GM12873 (cell line): ENCODE data around the gene GKN1.

Experiments
- TF ChIP-seq, protein P1 (sequence below): IDR thresholded peaks from 2 replicates; pipeline ENCODE4 v1.5.1; 2012; ENCODE audit warnings: low read depth, mild to moderate bottlenecking, moderate library complexity, low read length, control low read depth; ENCODE audit not compliant: insufficient read depth; ENCODE audit errors: missing control alignments

GKN1 gene

DNA sequence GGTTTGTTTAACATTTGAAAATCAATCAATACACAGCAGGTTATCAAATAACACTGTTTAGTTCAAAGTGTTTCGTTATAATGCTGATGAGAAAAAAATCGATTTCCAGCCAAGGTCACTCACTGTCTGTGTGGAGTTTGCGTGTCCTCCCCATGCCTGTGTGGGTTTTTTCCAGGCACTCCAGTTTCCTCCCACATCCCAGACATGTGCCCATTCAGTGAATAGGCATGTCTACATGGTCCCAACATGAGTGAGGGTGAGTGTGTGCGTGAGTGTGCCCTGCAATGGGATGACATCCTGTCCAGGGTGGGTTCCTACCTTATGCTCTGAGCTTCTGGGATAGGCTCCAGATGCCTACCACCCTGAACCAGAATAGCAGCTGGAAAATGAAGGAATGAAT is 13.1 kb upstream of the GKN1 start:
- TF ChIP-seq, protein P1, sequence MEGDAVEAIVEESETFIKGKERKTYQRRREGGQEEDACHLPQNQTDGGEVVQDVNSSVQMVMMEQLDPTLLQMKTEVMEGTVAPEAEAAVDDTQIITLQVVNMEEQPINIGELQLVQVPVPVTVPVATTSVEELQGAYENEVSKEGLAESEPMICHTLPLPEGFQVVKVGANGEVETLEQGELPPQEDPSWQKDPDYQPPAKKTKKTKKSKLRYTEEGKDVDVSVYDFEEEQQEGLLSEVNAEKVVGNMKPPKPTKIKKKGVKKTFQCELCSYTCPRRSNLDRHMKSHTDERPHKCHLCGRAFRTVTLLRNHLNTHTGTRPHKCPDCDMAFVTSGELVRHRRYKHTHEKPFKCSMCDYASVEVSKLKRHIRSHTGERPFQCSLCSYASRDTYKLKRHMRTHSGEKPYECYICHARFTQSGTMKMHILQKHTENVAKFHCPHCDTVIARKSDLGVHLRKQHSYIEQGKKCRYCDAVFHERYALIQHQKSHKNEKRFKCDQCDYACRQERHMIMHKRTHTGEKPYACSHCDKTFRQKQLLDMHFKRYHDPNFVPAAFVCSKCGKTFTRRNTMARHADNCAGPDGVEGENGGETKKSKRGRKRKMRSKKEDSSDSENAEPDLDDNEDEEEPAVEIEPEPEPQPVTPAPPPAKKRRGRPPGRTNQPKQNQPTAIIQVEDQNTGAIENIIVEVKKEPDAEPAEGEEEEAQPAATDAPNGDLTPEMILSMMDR = no peak

- TF ChIP-seq, protein P1 = no peak
Measured at GRCh38 chr2:68964282-68964681, 10.2 kb upstream of the GKN1 start.

- TF ChIP-seq, protein P1 = no peak
Measured at GRCh38 chr2:68968221-68968620, 6.2 kb upstream of the GKN1 start.

DNA sequence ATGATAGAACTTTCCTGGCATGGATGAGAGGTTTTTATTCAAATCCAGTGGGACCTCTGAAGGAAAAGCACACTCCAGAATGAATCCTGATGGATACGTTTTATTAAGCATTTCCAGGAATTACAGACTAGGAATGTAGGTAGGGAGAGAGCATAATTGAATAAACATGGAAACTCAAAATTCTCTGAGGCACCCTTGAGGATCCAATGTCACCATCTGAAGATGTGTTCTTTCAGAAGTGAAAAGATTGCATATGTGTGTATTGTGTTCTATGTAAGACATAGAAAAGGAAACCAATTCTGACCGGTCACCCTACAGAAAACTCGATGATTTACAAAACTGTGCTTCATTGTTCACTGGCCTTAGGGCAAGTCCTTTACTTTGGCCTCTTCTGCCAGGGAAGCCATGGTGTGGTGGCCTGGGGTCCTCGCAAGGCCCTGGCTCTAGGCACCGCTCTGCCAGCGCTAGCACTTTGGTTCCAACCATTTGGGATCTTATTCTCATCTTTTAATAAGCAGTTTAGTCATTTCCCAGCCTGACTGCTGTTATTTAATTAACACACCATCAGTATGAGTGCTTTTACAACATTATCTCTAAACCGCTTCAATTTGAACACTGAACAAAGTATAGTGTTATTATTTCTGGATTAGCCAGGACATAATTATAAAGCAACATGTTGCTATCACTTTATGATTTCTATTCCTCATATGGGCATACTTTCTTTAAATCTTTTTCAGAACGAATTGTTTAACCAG is 4.5 kb upstream of the GKN1 start:
- TF ChIP-seq, protein P1 = no peak

DNA sequence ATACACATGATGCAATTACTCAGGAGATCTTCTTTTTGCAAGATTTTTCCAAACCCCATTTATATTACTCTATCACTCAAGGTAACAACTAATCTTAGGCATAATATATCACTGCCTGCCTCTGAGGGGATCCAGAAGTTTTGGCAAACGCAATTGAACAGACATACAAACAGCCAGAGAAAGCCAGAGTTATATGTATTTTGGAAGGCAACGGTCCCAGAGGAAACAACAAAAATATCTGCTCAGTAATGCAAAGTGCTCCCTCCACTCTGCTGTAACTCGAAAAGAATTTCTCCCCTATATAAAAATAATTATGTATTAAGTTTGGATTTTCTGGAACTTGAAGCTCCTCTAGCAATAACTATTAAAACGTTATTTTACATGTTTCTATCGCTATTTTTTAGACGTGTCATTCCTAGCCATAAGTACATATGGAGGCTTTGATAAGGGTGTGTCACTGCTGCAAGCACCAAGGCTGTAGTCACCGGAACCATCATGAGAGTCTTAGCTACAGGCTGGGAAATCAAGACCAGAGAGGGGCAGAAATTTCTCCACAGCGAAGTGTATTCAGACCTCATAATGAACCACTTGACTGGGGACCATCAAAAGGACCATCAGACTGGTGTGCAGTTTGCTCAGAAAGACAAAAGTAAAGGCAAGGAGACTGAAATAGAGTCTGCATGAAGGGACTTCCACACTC is 3.7 kb upstream of the GKN1 start:
- TF ChIP-seq, protein P1 = no peak

DNA sequence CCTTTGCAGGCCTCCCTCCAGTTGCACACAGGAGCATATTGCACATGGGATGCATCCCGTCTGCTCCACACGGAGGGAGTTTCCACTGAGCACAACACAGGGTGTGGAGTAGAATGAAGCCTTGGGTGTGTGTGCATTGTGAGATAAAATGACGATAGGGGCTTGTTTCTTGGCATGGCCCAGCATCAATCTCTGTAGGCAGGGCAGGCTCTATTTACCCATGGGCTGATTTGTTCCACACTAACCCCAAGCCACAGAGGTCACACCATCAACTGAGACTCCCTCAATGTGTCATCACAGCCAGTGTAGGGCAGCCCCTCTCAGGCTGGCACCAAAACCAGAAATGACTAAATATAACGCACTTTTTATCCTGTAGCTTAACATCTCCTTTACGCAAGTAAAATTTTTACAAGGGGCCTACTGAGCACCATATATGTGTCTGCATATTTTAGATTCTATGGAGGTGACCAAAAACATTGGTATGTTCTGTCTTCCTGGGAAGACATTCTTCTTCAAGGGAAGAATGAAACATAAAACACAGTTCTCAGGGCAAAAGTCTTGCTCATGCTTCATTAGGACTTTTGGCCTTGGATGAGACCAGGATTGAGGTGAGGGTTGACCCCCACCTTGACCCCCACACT is 2.7 kb upstream of the GKN1 start:
- TF ChIP-seq, protein P1 = no peak

DNA sequence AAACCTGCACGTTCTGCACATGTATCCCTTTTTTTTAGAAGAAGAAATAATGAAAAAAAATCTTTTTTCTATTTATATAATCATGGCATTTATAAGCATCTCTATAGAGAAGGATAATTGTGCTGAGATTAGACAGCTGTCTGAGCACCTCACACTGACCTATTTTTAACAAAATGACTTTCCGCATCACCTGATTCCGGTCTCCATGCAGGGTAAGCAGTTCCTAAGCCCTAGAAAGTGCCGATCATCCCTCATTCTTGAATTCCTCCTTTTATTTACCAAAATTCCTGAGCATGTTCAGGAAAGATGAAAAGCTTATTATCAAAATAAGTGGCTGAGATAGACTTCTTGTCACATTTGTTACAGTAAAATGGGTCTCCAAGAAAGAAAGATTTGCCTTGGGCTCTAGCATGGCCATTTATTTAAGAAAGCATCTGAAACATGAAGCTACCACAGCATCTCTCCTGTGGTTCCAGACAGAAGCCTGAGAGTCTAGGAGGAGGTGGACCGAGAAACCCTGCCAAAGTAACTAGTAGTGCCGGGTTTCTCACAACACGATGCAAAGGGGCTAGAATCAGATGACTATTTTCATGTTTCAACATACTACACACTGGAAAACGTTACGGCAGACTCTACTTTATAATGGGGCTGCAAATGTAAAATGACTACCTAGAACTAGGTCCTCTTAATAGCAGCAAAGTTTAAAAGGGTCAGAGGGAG is 670 bp downstream of the GKN1 start:
- TF ChIP-seq, protein P1 = no peak
